Stimulated activated CD8-positive, alpha-beta memory T cell treated with anti-CD3 and anti-CD28 coated beads, Interleukin-7, amount 100 ng/mL, for 1 hour (primary cell): ENCODE data around the gene ARL17B.
"Not testable (repeated sequence)": the region's sequence is repeated elsewhere in the genome, so short reads cannot be mapped to it uniquely, and the experiment has no call there.

Source experiments
- DNase-seq, 2 donors: peaks; one replicate each; pipeline ENCODE4 v3.0.0-alpha.2; 2020; ENCODE audit warnings: low read depth in 2 of 2

Gene ARL17B

DNA sequence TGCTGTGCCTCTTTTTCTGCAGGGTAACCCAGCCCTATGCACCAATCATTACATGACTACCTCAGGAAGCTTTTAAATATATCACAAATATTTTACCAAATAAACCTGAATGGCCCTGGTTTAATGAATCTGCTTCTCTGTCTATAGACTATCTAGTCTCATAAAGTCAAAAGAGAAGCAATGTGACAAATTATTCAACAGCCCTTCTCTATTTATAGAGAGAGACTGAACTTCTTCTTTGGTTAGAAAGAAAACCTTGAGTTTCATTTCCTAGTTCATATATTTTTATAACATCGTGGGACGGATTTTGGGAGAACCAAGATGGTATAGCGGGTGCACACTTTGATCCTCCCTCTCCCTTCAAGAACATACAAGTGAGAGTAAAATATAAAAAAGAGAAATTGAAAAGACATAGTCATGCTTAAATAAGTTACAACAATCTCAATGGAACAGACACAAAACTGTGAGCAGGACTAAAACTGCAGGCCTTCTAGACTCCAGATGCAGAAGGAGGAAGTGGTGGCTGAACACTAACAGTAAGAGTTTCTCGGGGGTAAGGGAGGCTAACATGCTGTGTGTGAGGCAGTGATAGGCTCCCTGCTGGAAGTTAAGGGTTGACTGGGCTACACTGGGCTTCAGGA lies 70.5 kb downstream of the ARL17B start:
- DNase-seq: not testable (repeated sequence)

DNA sequence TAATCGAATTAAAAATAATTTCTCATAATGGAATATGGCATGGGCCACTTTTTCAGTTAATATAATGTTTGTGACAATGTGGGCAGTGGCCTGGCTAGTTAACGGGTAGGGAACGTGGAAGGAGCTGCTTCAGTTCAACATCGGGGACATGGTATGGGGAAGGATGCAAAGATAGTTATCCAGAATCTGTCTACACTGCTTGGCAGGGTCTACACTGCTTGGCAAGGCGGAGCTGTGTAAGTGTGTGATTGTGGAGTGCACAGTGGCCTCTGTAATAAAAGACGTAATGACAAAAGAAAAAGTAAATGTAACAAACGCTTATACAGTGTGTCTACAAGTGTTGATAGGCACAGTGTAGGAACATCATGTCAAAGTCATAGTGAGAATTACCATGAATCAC lies 74.0 kb downstream of the ARL17B start:
- not testable (repeated sequence) for DNase-seq

DNA sequence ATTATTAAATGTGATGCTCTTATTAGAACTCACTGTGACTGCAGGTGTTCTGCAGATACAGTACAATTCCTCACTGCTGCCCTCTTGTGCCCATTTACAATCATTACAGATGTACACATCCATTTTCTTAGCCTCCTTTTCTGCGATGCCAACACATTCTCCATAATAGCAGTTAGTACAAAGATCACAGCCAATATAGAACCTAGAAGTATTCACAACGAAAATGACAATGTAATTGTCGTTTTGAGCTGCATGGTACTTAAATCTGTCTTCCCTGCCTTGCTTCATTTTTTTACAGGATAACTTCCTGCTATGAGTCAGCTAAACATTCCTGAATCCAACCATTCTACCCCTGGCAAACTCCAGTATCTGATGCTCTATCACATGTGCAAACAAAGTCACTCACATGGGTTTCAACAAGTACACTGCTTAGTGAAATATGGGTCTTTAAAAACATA lies 74.8 kb downstream of the ARL17B start:
- DNase-seq: peak in 1 of 2 donors; percentile 47

DNA sequence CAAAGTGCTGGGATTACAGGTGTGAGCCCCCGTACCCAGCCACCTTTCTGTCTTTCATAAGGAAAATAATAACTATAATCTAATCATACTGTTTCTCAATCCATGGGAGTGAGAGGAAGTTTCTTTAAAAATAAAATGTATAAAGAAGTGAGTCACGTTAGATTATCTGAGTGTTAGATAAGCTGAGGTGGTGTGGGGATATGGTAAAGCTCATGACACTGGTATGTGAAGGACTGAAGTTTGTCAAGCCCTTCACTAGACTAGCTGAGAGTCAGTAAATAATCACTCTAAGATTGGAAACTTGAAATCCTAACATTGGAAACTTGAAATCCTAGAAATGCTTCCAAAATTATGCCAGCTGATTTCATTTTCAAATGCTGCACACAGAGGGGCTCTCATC lies 76.1 kb downstream of the ARL17B start:
- not testable (repeated sequence) for DNase-seq

DNA sequence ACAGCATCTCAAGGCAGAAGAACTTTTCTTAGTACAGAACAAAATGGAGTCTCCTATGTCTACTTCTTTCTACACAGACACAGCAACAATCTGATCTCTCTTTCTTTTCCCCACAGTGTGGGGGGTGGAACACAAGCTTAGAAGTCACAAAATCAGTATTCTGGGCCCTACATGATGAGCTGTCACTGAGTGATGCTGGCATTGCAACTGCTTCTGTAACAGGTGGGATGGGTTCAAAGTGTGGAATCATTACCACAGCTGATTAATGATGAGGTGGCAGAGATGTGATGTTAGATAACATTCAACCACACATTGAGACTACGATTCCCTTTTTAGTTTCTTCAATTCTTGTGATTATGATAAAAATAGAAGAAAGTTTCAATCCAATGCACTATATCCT lies 77.1 kb downstream of the ARL17B start:
- not testable (repeated sequence) for DNase-seq

DNA sequence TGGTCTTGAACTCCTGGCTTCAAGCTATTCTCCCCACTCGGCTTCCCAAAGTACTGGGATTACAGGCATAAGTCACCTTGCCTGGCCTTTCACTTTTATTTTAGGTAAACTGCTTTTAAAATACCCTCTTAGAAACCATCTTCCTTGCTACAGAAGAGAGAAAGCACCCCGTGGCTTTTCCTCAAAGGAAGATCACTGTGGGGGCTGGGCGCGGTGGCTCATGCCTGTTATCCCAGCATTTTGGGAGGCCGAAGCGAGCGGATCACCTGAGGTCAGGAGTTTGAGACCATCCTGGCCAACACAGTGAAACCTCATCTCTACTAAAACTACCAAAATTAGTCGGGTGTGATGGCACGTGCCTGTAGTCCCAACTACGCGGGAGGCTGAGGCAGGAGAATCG lies 78.9 kb downstream of the ARL17B start:
- not testable (repeated sequence) for DNase-seq

DNA sequence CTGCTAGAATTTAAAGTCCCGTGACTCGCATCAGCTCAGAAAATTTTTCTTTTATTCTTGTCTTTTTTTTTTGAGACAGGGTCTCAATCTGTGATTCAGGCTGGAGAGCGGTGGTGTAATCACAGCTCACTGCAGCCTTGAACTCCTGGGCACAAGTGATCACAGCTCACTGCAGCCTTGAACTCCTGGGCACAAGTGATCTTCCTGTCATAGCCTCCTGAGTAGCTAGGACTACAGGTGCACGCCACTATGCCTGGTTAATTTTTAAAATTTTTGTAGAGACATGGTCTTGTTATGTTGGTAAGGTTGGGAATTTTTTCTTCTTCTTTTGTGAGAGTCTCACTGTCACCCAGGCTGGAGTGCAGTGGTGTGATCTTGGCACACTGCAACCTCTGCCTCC lies 80.2 kb downstream of the ARL17B start:
- not testable (repeated sequence) for DNase-seq

DNA sequence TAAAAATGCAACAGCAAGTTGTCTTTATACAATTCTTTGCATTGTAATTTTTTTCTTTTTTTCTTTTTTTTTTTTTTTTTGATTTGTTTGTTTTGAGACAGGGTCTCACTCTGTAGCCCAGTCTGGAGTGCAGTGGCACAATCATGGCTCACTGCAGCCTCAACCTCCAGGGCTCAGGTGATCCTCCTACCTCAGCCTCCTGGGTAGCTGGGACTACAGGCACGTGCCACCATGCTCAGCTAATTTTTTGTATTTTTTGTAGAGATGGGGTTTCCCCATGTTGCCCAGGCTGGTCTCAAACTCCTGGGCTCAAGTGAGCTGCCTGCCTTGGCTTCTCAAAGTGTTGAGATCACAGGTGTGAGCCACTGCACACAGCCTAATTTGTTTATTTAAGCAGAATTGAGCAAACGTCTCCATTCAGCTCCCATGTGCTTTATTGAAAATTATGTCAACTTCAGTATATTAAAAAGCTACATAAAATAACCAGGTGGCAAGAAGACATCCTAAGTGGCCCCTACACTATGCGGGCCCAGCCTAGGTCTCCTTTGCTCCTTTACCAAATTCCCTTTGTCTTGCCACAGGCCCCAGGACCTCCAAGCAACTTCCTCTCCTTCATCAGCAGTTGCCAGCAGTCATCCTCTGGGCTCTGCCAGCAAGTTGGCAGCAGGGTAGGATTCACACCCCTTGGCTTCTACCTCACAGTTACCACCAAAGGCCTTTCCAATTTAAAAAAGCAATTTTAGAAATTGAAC lies 84.7 kb downstream of the ARL17B start:
- not testable (repeated sequence) for DNase-seq

DNA sequence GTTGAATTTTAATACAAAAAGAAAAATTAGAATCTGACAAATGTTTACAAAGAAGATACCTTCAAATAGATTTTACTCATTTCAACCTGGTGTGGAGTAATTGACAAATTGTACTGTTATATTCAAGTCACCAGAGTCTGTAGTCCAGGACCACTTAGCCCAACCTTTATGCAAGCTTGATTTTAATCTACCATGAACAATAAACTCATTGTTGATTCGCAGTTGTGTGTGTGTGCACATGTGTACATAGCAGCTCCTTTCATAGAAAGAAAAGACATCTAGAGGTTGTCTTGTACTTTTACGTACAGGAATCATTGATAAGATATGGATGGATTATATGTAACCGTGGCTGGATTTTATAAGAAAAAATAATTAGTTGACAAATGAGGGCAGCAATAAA lies 87.3 kb downstream of the ARL17B start:
- no peak for DNase-seq

DNA sequence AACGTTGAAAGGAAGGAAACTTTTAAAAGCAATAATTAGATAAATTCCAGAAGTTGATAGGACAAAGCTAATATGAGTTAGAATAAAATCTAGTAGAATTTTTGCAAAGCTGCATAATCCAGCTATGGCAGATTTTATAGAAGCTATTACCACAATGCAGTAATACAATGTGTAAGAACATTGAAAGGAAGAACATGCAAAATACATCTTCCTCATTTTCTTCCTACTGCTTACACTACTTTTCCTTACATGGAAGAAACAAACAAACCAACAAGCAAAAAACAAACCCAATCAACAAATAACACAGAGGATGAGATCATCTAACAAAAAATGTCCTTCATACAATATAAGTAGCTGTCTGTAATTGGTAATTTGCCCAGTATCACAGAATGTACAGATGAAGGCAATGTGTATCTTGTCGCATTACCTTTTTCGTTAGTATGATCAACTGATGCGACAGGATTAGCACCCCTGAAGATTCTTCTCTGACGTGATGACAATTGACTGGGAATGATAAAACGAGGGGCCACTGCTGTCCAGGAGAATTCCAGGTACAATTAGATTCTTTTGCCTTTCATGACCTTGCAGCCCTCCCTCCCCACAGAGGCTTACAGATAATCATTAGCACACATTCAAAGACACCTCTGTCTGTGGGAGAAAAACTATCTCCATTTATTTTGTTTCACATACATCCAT lies 87.9 kb downstream of the ARL17B start:
- DNase-seq: no peak

DNA sequence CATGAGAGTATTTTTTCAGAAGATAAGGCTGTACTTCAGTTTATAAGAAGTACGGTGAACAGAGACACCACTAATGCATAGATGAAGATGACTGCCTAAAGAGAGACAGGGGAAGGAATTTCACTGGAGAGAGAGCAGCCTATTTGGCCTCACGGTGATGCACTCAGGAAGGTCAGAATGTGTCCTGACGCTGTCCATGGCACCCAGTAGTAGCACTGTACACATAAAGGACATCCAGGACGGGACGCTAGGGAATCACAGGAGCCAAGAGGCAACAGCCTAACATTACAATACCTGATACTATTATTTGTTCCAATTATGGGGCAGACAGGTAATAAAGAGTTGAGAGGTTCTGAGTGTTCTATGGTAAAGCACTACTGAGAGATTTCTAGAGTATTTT lies 91.5 kb downstream of the ARL17B start:
- no peak for DNase-seq

DNA sequence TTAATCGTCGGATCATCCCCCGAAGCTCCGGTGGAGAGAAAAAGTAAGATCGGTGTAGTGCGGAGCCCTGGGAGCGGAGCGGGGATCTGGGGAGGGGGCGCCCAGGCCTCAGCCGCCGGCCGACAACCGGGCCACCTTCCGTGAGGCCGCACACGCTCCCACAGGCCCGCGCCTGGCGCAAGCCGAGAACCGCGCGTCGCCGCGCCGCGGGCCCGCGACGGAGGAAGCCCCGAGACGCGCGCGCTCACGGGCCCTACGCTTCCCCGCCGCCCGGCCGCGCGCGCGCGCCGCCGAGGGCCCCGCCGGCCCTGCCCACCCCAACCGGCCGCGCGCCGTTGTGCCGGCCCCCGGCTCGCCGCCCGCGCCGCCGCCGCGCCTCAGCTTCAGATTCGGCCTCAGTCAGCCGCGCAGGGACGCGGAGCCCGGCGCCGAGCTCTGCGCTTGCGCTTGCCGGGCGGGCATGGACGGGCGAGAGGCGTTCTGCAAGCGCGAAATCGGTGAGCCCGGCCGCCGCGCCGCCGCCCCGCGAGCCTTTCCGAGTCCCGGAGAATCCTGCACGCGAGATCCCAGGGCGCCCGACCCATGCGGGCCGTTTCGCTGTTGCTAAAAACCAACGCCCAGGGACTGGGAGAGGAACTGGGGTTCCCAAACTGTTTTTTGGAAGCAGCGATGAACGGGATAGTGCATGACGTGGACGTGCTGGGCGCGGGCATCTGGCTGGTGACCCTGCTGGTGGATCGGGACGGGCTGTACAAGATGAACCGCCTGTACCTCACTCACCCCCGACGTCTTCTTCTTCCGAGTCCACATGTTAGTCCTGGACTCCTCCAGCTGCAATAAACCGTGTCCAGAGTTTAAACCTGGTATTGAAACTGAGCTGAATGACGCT lies 94.7 kb downstream of the ARL17B start:
- DNase-seq: peak; percentile 68 to 72

DNA sequence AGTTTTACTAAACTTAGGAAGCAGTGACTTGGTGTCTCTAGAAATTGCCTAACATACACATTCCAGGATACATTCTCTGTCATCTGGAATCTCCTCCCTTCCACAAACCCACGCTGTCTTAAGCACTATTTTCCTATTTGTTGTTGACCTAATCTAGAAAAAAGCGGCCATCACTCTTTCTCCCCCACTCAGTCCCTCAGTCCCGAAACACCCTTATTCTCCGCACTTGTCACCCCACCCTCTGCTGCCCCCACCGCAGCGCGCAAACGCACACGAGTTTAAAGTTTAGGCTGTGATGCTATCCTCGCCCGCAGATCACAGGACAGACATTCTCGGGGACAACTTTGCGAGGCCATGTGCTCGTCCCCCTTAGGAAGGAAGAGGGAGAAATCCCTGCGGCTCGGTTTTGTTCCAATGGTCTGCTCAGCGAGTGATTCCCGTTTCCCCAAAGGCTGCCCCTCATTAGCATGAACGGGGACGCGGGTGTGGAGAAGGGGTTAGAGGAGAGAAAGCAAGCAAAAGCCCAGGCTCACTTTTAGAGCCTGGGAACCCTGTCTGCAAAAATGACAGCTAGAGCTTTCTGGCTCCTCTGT lies 95.4 kb downstream of the ARL17B start:
- not testable (repeated sequence) for DNase-seq

DNA sequence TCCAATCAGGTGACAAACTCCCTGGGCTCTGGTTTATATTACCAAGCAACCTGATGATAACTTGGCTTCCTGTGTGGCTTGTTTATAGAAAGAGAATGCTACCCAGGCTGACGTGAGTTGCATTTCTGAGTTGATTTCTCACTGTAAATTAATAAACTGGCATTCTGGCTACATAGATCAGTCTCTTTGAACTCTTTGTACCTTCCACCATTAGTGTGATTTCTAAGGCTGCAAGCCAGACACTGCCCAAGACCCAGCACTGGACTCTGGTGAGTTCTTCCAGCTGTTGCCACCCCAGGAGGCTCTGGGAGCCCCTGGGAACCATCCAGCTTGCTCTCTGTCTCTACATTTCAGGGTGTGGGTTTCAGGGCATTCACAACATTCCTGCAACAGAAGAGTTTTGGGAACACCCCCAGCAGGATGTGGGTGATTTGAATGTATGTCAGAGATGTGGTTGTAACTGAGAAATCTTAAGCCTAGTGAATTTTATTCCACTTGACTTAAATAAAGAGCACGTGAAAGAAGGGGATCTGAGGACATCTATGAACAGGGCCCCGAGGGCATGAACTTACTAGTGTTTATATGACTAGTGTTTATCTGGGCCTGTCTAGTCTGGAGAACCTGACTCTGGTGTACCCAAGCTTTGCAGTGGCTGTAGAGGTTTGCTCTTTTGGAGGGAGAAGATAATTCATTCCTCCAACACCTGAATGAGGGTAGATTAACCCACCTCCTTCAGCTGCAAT lies 96.9 kb downstream of the ARL17B start:
- no peak for DNase-seq

DNA sequence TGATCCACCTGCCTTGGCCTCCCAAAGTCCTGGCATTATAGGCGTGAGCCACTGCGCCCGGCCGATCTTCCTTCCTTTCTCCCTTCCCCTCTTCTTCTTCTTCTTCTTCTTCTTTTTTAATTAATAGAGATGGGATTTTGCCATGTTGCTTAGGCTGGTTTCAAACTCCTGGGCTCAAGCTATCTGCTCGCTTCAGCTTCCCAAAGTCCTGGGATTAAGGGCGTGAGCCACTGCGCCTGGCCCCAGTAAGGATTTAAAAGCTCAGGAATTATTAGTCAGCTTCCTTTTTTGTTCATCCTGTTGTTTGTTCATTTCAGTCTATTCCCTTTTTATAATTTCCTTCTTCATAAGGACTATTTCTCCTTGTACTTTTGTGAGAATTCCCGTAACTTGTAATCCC lies 99.3 kb downstream of the ARL17B start:
- no peak for DNase-seq

DNA sequence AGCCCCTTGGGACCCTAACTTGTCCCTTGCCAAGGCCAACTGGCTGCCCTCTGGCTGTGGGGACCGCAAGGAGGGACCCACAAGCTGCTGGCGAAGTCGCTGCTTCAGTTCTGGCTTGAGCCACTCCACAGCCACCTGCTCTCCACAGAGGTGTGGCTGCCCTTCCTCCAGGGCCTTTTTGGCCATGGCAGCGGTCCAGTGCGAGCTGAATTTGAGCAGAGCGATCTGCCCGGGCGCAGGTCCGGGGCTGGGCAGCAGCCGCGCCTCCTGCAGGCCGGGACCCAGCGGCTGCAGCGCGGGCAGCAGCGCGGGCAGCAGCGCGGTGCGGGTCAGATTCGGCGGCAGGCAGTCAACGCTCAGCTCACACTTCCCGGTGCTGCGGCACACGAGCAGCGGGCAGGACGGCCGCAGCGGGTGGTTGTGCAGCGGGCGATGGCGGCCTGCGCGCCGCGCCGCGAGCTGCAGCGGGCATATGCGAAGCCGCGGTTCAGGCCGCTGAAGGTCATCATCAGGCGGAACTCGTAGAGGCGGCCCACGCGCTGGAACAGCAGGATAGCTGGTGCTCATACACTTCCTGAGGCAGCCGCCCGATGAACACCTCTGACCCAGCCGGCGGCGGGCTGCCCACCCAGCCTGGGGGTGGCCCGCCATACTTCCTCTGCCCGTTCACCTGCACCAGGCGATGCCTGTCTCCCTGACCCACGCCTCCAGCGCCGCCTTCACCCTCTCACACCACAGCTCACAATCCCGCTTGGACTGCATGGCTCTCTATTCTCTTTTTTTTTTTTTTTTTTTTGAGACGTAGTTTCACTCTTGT lies 101.5 kb downstream of the ARL17B start:
- DNase-seq: not testable (repeated sequence)

DNA sequence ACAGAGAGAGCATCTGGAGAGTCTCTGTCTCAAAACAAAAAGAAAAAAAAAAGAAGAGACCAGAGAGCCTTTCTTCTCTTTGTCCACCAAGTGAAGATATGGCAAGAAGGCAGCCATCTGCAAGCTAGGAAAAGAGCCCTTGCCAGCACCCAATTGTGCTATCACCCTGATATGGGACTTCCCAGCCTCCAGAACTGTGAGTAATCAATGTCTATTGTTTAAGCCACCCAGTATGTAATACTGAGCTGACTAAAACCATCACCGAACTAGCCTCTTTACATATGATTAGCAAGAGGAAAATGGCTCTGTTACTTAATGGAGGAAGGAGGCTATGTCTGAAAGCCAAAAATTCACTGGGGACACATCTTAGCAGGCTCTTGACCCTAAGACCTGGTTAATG lies 105.2 kb downstream of the ARL17B start:
- not testable (repeated sequence) for DNase-seq

DNA sequence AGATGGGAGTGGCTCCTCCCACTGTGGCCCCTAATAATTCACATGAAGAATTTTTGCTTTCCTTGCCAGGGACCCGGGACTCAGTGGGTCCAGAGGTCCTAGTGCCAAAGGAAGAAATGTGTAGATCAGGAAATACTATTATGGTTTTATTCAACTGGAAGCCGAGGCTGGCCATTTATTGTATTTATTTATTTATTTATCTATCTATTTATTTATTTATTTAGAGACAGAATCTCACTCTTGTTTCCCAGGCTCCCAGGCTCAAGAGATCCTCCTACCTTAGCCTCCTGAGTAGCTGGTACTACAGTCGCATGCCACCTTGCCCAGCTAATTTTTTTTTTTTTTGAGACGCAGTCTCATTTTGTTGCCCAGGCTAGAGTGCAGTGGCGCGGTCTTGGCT lies 107.4 kb downstream of the ARL17B start:
- not testable (repeated sequence) for DNase-seq

DNA sequence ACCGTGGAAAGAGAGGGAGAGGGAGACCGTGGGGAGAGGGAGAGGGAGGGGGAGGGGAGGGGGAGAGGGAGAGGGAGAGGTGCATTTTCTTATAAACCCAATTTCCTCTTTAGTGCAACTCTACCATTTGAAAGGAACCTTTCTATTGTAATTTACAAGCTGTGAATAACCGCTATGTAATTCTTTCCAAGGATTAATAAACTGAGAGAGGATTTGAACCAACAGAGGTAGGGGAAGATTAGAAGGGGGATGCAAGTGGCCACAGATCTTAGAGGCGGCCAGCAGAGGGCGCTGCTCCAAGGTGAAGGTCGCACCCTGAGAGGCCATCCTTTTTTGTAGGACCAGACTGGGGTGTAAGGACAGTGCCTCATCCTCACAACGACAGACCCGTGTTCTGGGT lies 107.8 kb downstream of the ARL17B start:
- DNase-seq: peak; percentile 54 to 74

DNA sequence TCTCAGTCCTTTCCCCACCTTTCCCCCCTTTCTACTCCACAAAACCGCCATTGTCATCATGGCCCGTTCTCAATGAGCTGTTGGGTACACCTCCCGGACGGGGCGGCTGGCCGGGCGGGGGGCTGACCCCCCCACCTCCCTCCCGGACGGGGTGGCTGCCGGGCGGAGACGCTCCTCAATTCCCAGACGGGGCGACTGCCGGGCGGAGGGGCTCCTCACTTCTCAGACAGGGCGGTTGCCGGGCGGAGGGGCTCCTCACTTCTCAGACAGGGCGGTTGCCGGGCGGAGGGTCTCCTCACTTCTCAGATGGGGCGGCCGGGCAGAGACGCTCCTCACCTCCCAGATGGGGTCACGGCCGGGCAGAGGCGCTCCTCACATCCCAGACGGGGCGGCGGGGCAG lies 108.8 kb downstream of the ARL17B start:
- DNase-seq: not testable (repeated sequence)
